IMR-90 (cell line): ENCODE data around the gene IP6K2. TPM values are rescaled to one million over a fixed set of nuclear protein-coding genes. Genes with fewer than 3 reads are reported as not detected.
A peak's percentile ranks its signal among the peaks of the same experiment; 100 is the strongest.

Source experiments
- ATAC-seq: fragments of 200-7000 bp; cut with Tn5 transposase; 2 replicates; pipeline ENCODE4 v1.9.1; 2020; ENCODE audit warnings: low read depth, mild to moderate bottlenecking, moderate library complexity
- Bru-seq: library from RNA; stranded (reverse); fragments of 400-500 nt; gene quantifications from one replicate; lab custom pipeline; 2021; lab: Mats Ljungman, UMichigan
- BruChase-seq, 2 experiments: library from RNA; stranded (reverse); fragments of 400-500 nt; gene quantifications; one replicate each; lab custom pipeline; 2021; lab: Mats Ljungman, UMichigan
- BruUV-seq: library from RNA; stranded (reverse); fragments of 400-500 nt; replicated peaks from 2 replicates; lab custom pipeline; 2021; lab: Mats Ljungman, UMichigan
- CTCF ChIA-PET: fragments of 300-600 bp; formaldehyde crosslinking; extraction: SDS; loops from one replicate; lab custom pipeline; 2021; ENCODE audit warnings: antibody characterized with exemption; lab: Yijun Ruan, JAX
- POLR2A ChIA-PET: fragments of 300-600 bp; sonication (Branson Sonifier 250); formaldehyde crosslinking; loops from one replicate; lab custom pipeline; 2022; ENCODE audit warnings: antibody characterized with exemption; ENCODE audit not compliant: unreplicated experiment; lab: Charles Lee
- DNase-seq: peaks from one replicate; pipeline ENCODE4 v3.0.0; 2013
- H2AFZ ChIP-seq: replicated peaks from 2 replicates; pipeline ENCODE3; 2013; ENCODE audit warnings: low read length, mild to moderate bottlenecking; ENCODE audit not compliant: poor library complexity
- H2AK5ac ChIP-seq: 2 replicates; pipeline ENCODE4 v1.6.1; 2013; ENCODE audit warnings: low read depth, low read length, inconsistent platforms
- H2AK9ac ChIP-seq: replicated peaks from 2 replicates; pipeline ENCODE3; 2013; ENCODE audit warnings: mild to moderate bottlenecking, low read depth, low read length, moderate library complexity; ENCODE audit not compliant: poor library complexity
- H2BK120ac ChIP-seq: 2 replicates; pipeline ENCODE4 v1.6.1; 2013; ENCODE audit warnings: low read depth, low read length, inconsistent platforms
- H2BK15ac ChIP-seq: 3 replicates; pipeline ENCODE4 v1.6.1; 2013; ENCODE audit warnings: low read depth, low read length, inconsistent platforms
- H2BK20ac ChIP-seq: 2 replicates; pipeline ENCODE4 v1.6.1; 2013; ENCODE audit warnings: low read depth, mild to moderate bottlenecking, inconsistent platforms, low read length, moderate library complexity
- H2BK5ac ChIP-seq: 2 replicates; pipeline ENCODE4 v1.6.1; 2013; ENCODE audit warnings: mild to moderate bottlenecking, low read depth, low read length, inconsistent platforms; ENCODE audit not compliant: poor library complexity, severe bottlenecking
- H3K14ac ChIP-seq: replicated peaks from 2 replicates; pipeline ENCODE4 v1.6.1; 2013; ENCODE audit warnings: low read depth, low read length, inconsistent platforms
- H3K18ac ChIP-seq: 2 replicates; pipeline ENCODE4 v1.6.1; 2013; ENCODE audit warnings: low read depth, low read length, control low read depth
- H3K23ac ChIP-seq: 2 replicates; pipeline ENCODE4 v1.6.1; 2013; ENCODE audit warnings: low read depth, low read length, inconsistent platforms
- H3K27ac ChIP-seq: 2 replicates; pipeline ENCODE4 v1.5.1; 2013; ENCODE audit warnings: mild to moderate bottlenecking, control low read depth, low read length; ENCODE audit not compliant: insufficient read depth
- H3K27me3 ChIP-seq: 2 replicates; pipeline ENCODE4 v1.6.1; 2013; ENCODE audit warnings: low read length; ENCODE audit not compliant: control insufficient read depth, insufficient read depth
- H3K36me3 ChIP-seq: 2 replicates; pipeline ENCODE4 v1.6.1; 2013; ENCODE audit warnings: low read length, mixed read lengths; ENCODE audit not compliant: control insufficient read depth, insufficient read depth
- H3K4ac ChIP-seq: 2 replicates; pipeline ENCODE4 v1.6.1; 2013; ENCODE audit warnings: low read depth, low read length, inconsistent platforms
- H3K4me1 ChIP-seq: 2 replicates; pipeline ENCODE4 v1.6.1; 2013; ENCODE audit warnings: low read length, mixed read lengths; ENCODE audit not compliant: control insufficient read depth, insufficient read depth
- H3K4me2 ChIP-seq: 2 replicates; pipeline ENCODE4 v1.6.1; 2013; ENCODE audit warnings: low read depth, mild to moderate bottlenecking, control low read depth, low read length, moderate library complexity
- H3K4me3 ChIP-seq: 2 replicates; pipeline ENCODE4 v1.5.1; 2013; ENCODE audit warnings: low read depth, mild to moderate bottlenecking, control low read depth, low read length, moderate library complexity; ENCODE audit not compliant: insufficient read depth
- H3K56ac ChIP-seq: 2 replicates; pipeline ENCODE4 v1.6.1; 2013; ENCODE audit warnings: low read length, inconsistent platforms; ENCODE audit not compliant: insufficient read depth; ENCODE audit errors: extremely low read depth
- H3K79me1 ChIP-seq, 2 experiments: 2 replicates each; pipeline ENCODE4 v1.6.1; 2013; ENCODE audit warnings: low read length in 2 of 2, inconsistent platforms in 1 of 2, low read depth in 1 of 2
- H3K9ac ChIP-seq: 2 replicates; pipeline ENCODE4 v1.6.1; 2013; ENCODE audit warnings: low read depth, low read length, control low read depth
- H3K9me1 ChIP-seq: 2 replicates; pipeline ENCODE4 v1.6.1; 2013; ENCODE audit warnings: low read length, inconsistent platforms; ENCODE audit not compliant: insufficient read depth
- H3K9me3 ChIP-seq: 2 replicates; pipeline ENCODE4 v1.6.1; 2013; ENCODE audit warnings: low read length; ENCODE audit not compliant: control insufficient read depth, insufficient read depth
- H4K20me1 ChIP-seq: 2 replicates; pipeline ENCODE4 v1.6.1; 2013; ENCODE audit warnings: low read length, inconsistent platforms; ENCODE audit not compliant: insufficient read depth
- H4K5ac ChIP-seq: 2 replicates; pipeline ENCODE4 v1.6.1; 2013; ENCODE audit warnings: mild to moderate bottlenecking, low read depth, low read length, control low read depth
- H4K8ac ChIP-seq, 2 experiments: 2 replicates each; pipeline ENCODE4 v1.6.1; 2013; ENCODE audit warnings: low read depth in 2 of 2, low read length in 2 of 2, control low read depth in 1 of 2, inconsistent platforms in 1 of 2
- H4K91ac ChIP-seq: 2 replicates; pipeline ENCODE4 v1.6.1; 2013; ENCODE audit warnings: low read depth, low read length, inconsistent platforms; ENCODE audit not compliant: insufficient read depth
- BHLHE40 ChIP-seq: fragments of 150-350 bp; IDR thresholded peaks from 2 replicates; pipeline ENCODE4 v1.6.1; 2016; ENCODE audit warnings: mild to moderate bottlenecking, low read depth, low read length
- MAZ ChIP-seq: IDR thresholded peaks from 2 replicates; pipeline ENCODE4 v1.6.1; 2012; ENCODE audit warnings: low read depth, mild to moderate bottlenecking, low read length, improper control_type of control experiment, moderate library complexity, borderline replicate concordance
- POLR2A ChIP-seq: IDR thresholded peaks from 2 replicates; pipeline ENCODE4 v1.6.1; 2012; ENCODE audit warnings: mild to moderate bottlenecking, low read depth, low read length
- RFX5 ChIP-seq: IDR thresholded peaks from 2 replicates; pipeline ENCODE4 v1.8.0; 2012; ENCODE audit warnings: low read depth, mild to moderate bottlenecking, low read length, moderate library complexity
- SMC3 ChIP-seq: fragments of 150-350 bp; IDR thresholded peaks from 2 replicates; pipeline ENCODE4 v1.6.1; 2016; ENCODE audit warnings: low read depth, mild to moderate bottlenecking, antibody characterized with exemption, low read length, moderate library complexity
- WGBS, 2 experiments: methylation state at CpG; one replicate each; pipeline versions ENCODE4 v1.1.5 to v1.1.7; 2013; ENCODE audit warnings: missing lambda C conversion rate in 2 of 2; ENCODE audit not compliant: insufficient read length in 1 of 2; ENCODE audit errors: extremely low coverage in 2 of 2; 5-methylcytosine and 5-hydroxymethylcytosine counted together
- dilution Hi-C: fragments of 300-500 bp; cut with HindIII; formaldehyde crosslinking; loops from one replicate; pipeline ENCODE4 v1.14.3; 2018; ENCODE audit warnings: low sequenced_read_pairs; ENCODE audit not compliant: unreplicated experiment
- in situ Hi-C: fragments of 300-500 bp; cut with MboI; formaldehyde crosslinking; loops from 3 replicates; pipeline ENCODE4 v1.14.3; 2019; ENCODE audit warnings: low sequenced_read_pairs, inconsistent platforms, mixed read lengths
- intact Hi-C: fragments of 100-400 bp; cut with micrococcal nuclease; formaldehyde crosslinking; loops from 2 replicates; pipeline ENCODE4 v1.10.0; 2022
- long read RNA-seq: library from polyadenylated mRNA; unstranded; transcript quantifications from one replicate; pipeline ENCODE4 v2.0.0, GENCODE V29; 2021; ENCODE audit not compliant: unreplicated experiment
- polyA plus RNA-seq, 3 experiments: library from polyadenylated mRNA; depleted of rRNA; stranded (reverse); fragments of >200 nt; gene quantifications; 2 replicates each; pipeline ENCODE4 v1.2.3, GENCODE V29; 2012; ENCODE audit warnings: low replicate concordance in 1 of 3
- total RNA-seq: library from RNA; depleted of rRNA; stranded (reverse); fragments of >200 nt; gene quantifications from 2 replicates; pipeline ENCODE4 v1.2.3, GENCODE V29; 2012; rRNA removed
- TF ChIP-seq, protein P1 (sequence below): fragments of 150-350 bp; IDR thresholded peaks from 2 replicates; pipeline ENCODE4 v1.6.1; 2017; ENCODE audit warnings: mild to moderate bottlenecking, antibody characterized with exemption, low read length, low read depth
- TF ChIP-seq, protein P2 (sequence below): conservative IDR thresholded peaks from 2 replicates; pipeline ENCODE4 v1.5.1; 2012; ENCODE audit warnings: mild to moderate bottlenecking, low read depth, low read length, improper control_type of control experiment
- TF ChIP-seq, protein P3 (sequence below): fragments of 150-350 bp; IDR thresholded peaks from 2 replicates; pipeline ENCODE4 v1.6.1; 2016; ENCODE audit warnings: low read depth, mild to moderate bottlenecking, low read length, moderate library complexity, borderline replicate concordance

Gene IP6K2, protein sequence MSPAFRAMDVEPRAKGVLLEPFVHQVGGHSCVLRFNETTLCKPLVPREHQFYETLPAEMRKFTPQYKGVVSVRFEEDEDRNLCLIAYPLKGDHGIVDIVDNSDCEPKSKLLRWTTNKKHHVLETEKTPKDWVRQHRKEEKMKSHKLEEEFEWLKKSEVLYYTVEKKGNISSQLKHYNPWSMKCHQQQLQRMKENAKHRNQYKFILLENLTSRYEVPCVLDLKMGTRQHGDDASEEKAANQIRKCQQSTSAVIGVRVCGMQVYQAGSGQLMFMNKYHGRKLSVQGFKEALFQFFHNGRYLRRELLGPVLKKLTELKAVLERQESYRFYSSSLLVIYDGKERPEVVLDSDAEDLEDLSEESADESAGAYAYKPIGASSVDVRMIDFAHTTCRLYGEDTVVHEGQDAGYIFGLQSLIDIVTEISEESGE
- 73.7 and 76.9 TPM in 2 replicates for total RNA-seq
- 155 and 169 TPM in 2 replicates for polyA plus RNA-seq (2012; rRNA removed)
- polyA plus RNA-seq (2012; cell fraction: cytosol; rRNA removed) = 86.6 and 128 TPM in 2 replicates
- polyA plus RNA-seq (2012; cell fraction: nucleus; rRNA removed; ENCODE audit: low replicate concordance) = 518 and 581 TPM in 2 replicates
- Bru-seq, nascent RNA = percentile 95 among the genes with signal in this experiment
- BruChase-seq, experiment 1, labeled RNA remaining after a 6-hour chase = percentile 97 among the genes with signal in this experiment
- percentile 93 among the genes with signal in this experiment for BruChase-seq, experiment 2, labeled RNA remaining after a 2-hour chase
- long read RNA-seq, transcript IP6K2-201 (6 exons, 1,775 nt) = major isoform, 23 of 105 reads
- long read RNA-seq, transcript IP6K2-221 (2 exons, 1,673 nt) = minor isoform, 5 of 105 reads
- long read RNA-seq, partial matches to known transcripts = 23 of 105 reads
- long read RNA-seq, other reads (novel, unspliced or antisense) = 48 of 105 reads

DNA sequence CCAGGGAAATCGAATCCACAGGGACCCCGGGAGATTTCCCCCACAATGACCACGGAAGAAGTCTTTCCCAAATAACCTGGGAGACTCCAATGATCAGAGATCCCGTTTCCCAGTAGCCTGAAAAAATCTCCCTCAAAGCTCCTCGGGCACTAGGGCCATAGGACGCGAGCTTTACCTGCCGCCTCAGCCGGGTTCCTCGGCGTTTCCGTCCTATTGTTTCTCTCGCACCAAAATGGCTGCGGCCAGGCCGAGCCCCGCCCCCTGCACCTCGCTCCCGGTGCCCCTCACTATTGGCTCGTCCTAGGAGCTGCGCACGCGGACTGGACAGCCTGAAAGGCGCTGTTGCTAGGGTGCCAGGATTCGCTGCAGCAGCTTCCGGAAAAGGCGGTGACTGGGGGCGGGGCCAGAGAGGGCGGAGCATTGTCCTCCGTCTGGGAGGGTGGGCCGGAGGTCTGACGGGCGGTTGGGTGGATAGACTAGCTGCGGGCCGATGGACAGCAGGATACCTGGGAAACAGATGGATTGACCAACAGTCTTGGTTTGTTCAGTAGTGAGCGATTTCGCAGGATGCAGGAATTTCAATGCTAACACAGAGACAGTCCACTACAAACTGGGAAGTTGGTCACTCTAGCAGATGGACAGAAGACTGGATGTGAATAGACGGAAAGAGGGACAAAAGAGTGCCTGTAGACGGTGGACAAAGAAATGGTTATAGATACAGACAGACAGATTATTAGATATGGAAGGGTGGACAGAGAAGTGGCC is at the start of gene IP6K2:
TSS of gene IP6K2 (minus strand) at position 240 of the 765 bp plus-strand sequence. CDS start 21,930 bp downstream, outside the sequence.
- ChIA-PET CTCF (interaction anchor here (0.5 to 1.2 kb wide), 2 partner anchors 23 to 153 kb away, joined by 4 to 6 read pairs; no protein-coding TSS in a partner anchor), POLR2A (interaction anchor here (0.7 kb wide), 1 partner anchor 13 kb away, joined by 4 read pairs; no protein-coding TSS in a partner anchor)
- Histone ChIP-seq H2AFZ (peak within 1 kb of the TSS; percentile 86), H2BK15ac (peak within 1 kb of the TSS; percentile 30; the same call in 1 of the 3 replicates), H4K91ac (peak within 1 kb of the TSS; percentile 83), H2BK5ac (peak within 1 kb of the TSS; percentile 66), H3K36me3 (peaks cover 15% of the 10 kb centered on the region), H3K14ac (peak within 1 kb of the TSS; percentile 97), H2BK120ac (peak within 1 kb of the TSS; percentile 67), H3K9me3 (no peaks in the 10 kb centered on the region), H3K4ac (peak within 1 kb of the TSS; percentile 95), H3K9ac (peak within 1 kb of the TSS; percentile 91), H3K23ac (peak within 1 kb of the TSS; percentile 82), H2AK5ac (peak within 1 kb of the TSS; percentile 82), H3K4me2 (peak within 1 kb of the TSS; percentile 88), H3K27ac (peak within 1 kb of the TSS; percentile 78), H3K79me1 (peaks cover 0 to 24% of the 10 kb centered on the region in 2 experiments; a peak in 1 of 4 replicates), H3K27me3 (no peaks in the 10 kb centered on the region), H3K4me1 (peaks cover 8% of the 10 kb centered on the region), H2BK20ac (peak within 1 kb of the TSS; percentile 54; the same call in 1 of the 2 replicates), H4K8ac (peak within 1 kb of the TSS; percentile 74 to 95), H4K20me1 (peaks cover 34% of the 10 kb centered on the region), H3K18ac (peak within 1 kb of the TSS; percentile 74), H2AK9ac (peak within 1 kb of the TSS; percentile 99), H3K9me1 (peaks cover 17% of the 10 kb centered on the region), H3K56ac (peak within 1 kb of the TSS; percentile 86), H4K5ac (peak within 1 kb of the TSS; percentile 85), H3K4me3 (peak within 1 kb of the TSS; percentile 79)
- dilution Hi-C loops (no loop called here), intact Hi-C loops (no loop called here), in situ Hi-C loops (no loop called here)
- BruUV-seq = no TSS peak
- peak; percentile 97 for DNase-seq
- peak; percentile 97 for ATAC-seq
- 2% methylated on average over 19 of the region's 38 CpGs; no CpG with 5 or more reads in 1 of the 2 experiments for WGBS, 2 experiments
- TF ChIP-seq, protein P1, sequence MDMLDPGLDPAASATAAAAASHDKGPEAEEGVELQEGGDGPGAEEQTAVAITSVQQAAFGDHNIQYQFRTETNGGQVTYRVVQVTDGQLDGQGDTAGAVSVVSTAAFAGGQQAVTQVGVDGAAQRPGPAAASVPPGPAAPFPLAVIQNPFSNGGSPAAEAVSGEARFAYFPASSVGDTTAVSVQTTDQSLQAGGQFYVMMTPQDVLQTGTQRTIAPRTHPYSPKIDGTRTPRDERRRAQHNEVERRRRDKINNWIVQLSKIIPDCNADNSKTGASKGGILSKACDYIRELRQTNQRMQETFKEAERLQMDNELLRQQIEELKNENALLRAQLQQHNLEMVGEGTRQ = 0 out of 2 replicates have a peak, but pooled peaks have one; percentile 13
- TF ChIP-seq SMC3 (no peak), MAZ (peak; percentile 75; the same call in 1 of the 2 replicates), RFX5 (peak; percentile 96), POLR2A (peak; percentile 98), BHLHE40 (no peak)
- TF ChIP-seq, protein P2, sequence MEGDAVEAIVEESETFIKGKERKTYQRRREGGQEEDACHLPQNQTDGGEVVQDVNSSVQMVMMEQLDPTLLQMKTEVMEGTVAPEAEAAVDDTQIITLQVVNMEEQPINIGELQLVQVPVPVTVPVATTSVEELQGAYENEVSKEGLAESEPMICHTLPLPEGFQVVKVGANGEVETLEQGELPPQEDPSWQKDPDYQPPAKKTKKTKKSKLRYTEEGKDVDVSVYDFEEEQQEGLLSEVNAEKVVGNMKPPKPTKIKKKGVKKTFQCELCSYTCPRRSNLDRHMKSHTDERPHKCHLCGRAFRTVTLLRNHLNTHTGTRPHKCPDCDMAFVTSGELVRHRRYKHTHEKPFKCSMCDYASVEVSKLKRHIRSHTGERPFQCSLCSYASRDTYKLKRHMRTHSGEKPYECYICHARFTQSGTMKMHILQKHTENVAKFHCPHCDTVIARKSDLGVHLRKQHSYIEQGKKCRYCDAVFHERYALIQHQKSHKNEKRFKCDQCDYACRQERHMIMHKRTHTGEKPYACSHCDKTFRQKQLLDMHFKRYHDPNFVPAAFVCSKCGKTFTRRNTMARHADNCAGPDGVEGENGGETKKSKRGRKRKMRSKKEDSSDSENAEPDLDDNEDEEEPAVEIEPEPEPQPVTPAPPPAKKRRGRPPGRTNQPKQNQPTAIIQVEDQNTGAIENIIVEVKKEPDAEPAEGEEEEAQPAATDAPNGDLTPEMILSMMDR = no peak
- TF ChIP-seq, protein P3, sequence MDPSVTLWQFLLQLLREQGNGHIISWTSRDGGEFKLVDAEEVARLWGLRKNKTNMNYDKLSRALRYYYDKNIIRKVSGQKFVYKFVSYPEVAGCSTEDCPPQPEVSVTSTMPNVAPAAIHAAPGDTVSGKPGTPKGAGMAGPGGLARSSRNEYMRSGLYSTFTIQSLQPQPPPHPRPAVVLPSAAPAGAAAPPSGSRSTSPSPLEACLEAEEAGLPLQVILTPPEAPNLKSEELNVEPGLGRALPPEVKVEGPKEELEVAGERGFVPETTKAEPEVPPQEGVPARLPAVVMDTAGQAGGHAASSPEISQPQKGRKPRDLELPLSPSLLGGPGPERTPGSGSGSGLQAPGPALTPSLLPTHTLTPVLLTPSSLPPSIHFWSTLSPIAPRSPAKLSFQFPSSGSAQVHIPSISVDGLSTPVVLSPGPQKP = no peak
